WTC11 (cell line): Measurements from ENCODE around the gene HDAC9. TPM values are rescaled to one million over a fixed set of nuclear protein-coding genes. Genes with fewer than 3 reads are reported as not detected.

Experiments used
- ATAC-seq: fragments of 200-7000 bp; cut with Tn5 transposase; 2 replicates; pipeline ENCODE4 v1.10.0; 2021; ENCODE audit warnings: mild to moderate bottlenecking, moderate library complexity
- CTCF ChIA-PET: fragments of 300-600 bp; sonication (Branson Sonifier 250); formaldehyde crosslinking; loops from one replicate; lab custom pipeline; 2021; ENCODE audit warnings: antibody characterized with exemption; lab: Charles Lee
- POLR2A ChIA-PET: fragments of 350-600 bp; sonication (Branson Sonifier 250); formaldehyde crosslinking; loops from one replicate; lab custom pipeline; 2021; ENCODE audit warnings: antibody characterized with exemption; lab: Charles Lee
- DNase-seq: peaks from one replicate; pipeline ENCODE4 v3.0.0; 2021; ENCODE audit warnings: low spot score
- H3K27ac Mint-ChIP-seq: 2 replicates; pipeline ENCODE4 v1.8.0; 2021; ENCODE audit warnings: mixed read lengths
- H3K27me3 Mint-ChIP-seq: 2 replicates; pipeline ENCODE4 v1.8.0; 2021; ENCODE audit warnings: low read depth, mild to moderate bottlenecking, moderate library complexity, mixed read lengths
- H3K36me3 Mint-ChIP-seq: 2 replicates; pipeline ENCODE4 v1.8.0; 2021; ENCODE audit warnings: mixed read lengths
- H3K4me1 Mint-ChIP-seq: 2 replicates; pipeline ENCODE4 v1.8.0; 2022; ENCODE audit warnings: mixed read lengths
- H3K4me3 Mint-ChIP-seq: 2 replicates; pipeline ENCODE4 v1.8.0; 2021; ENCODE audit warnings: mild to moderate bottlenecking, moderate library complexity, mixed read lengths
- H3K9me3 Mint-ChIP-seq: 2 replicates; pipeline ENCODE4 v1.8.0; 2021; ENCODE audit warnings: mixed read lengths
- CBFB ChIP-seq: sonication (generic); formaldehyde crosslinking; IDR thresholded peaks from 2 replicates; pipeline ENCODE4 v1.8.1; 2022; ENCODE audit warnings: mild to moderate bottlenecking, low read depth, missing genetic modification reagents
- CDX4 ChIP-seq: fragments of 250-450 bp; sonication (Bioruptor Pico); IDR thresholded peaks from 2 replicates; pipeline ENCODE4 v1.9.0; 2021; ENCODE audit warnings: moderate library complexity, mild to moderate bottlenecking, inconsistent platforms, borderline replicate concordance
- CREM ChIP-seq: sonication (generic); formaldehyde crosslinking; IDR thresholded peaks from 2 replicates; pipeline ENCODE4 v1.8.1; 2022; ENCODE audit warnings: mild to moderate bottlenecking, missing genetic modification reagents, moderate library complexity
- CTCF ChIP-seq: fragments of 200-600 bp; IDR thresholded peaks from 2 replicates; pipeline ENCODE4 v1.8.0; 2022; ENCODE audit warnings: antibody characterized with exemption
- E2F1 ChIP-seq: sonication (generic); formaldehyde crosslinking; IDR thresholded peaks from 2 replicates; pipeline ENCODE4 v1.8.0; 2022; ENCODE audit warnings: mild to moderate bottlenecking, missing genetic modification reagents
- ELF4 ChIP-seq: sonication (generic); formaldehyde crosslinking; IDR thresholded peaks from 2 replicates; pipeline ENCODE4 v1.8.1; 2022; ENCODE audit warnings: low read depth, mild to moderate bottlenecking, moderate library complexity, missing genetic modification reagents
- FOXJ3 ChIP-seq: sonication (generic); formaldehyde crosslinking; IDR thresholded peaks from 2 replicates; pipeline ENCODE4 v1.9.0; 2021; ENCODE audit warnings: missing genetic modification reagents, mild to moderate bottlenecking, borderline replicate concordance
- FOXP4 ChIP-seq: sonication (generic); formaldehyde crosslinking; IDR thresholded peaks from 2 replicates; pipeline ENCODE4 v1.8.0; 2022; ENCODE audit warnings: mild to moderate bottlenecking, missing genetic modification reagents
- GABPB1 ChIP-seq: sonication (generic); formaldehyde crosslinking; IDR thresholded peaks from 2 replicates; pipeline ENCODE4 v1.8.1; 2023; ENCODE audit warnings: mild to moderate bottlenecking, missing genetic modification reagents
- GTF2I ChIP-seq: fragments of 250-450 bp; sonication (Bioruptor Pico); conservative IDR thresholded peaks from 2 replicates; pipeline ENCODE4 v1.4.0; 2021; ENCODE audit warnings: mild to moderate bottlenecking
- IRF1 ChIP-seq: sonication (generic); formaldehyde crosslinking; IDR thresholded peaks from 2 replicates; pipeline ENCODE4 v1.8.0; 2023; ENCODE audit warnings: missing genetic modification reagents
- MYBL2 ChIP-seq: sonication (generic); formaldehyde crosslinking; IDR thresholded peaks from 2 replicates; pipeline ENCODE4 v1.8.1; 2023; ENCODE audit warnings: mild to moderate bottlenecking, moderate library complexity, missing genetic modification reagents
- NFATC4 ChIP-seq: fragments of 250-450 bp; sonication (Bioruptor Pico); IDR thresholded peaks from 2 replicates; pipeline ENCODE4 v1.9.0; 2021; ENCODE audit warnings: mild to moderate bottlenecking
- NR2C2 ChIP-seq: sonication (generic); formaldehyde crosslinking; IDR thresholded peaks from 2 replicates; pipeline ENCODE4 v1.8.0; 2022; ENCODE audit warnings: mild to moderate bottlenecking, missing genetic modification reagents
- PRDM15 ChIP-seq: sonication (generic); formaldehyde crosslinking; IDR thresholded peaks from 2 replicates; pipeline ENCODE4 v1.8.0; 2022; ENCODE audit warnings: missing genetic modification reagents
- TEAD1 ChIP-seq: sonication (generic); formaldehyde crosslinking; IDR thresholded peaks from 2 replicates; pipeline ENCODE4 v1.8.0; 2022; ENCODE audit warnings: mild to moderate bottlenecking, missing genetic modification reagents
- ZBTB21 ChIP-seq: sonication (generic); formaldehyde crosslinking; IDR thresholded peaks from 2 replicates; pipeline ENCODE4 v1.8.1; 2023; ENCODE audit warnings: mild to moderate bottlenecking, missing genetic modification reagents, borderline replicate concordance
- ZNF317 ChIP-seq: sonication (generic); formaldehyde crosslinking; IDR thresholded peaks from 2 replicates; pipeline ENCODE4 v1.8.1; 2023; ENCODE audit warnings: low read depth, mild to moderate bottlenecking, moderate library complexity, missing genetic modification reagents, borderline replicate concordance
- ZNF396 ChIP-seq: fragments of 250-450 bp; sonication (Bioruptor Pico); IDR thresholded peaks from 2 replicates; pipeline ENCODE4 v1.8.0; 2021; ENCODE audit warnings: mild to moderate bottlenecking, moderate library complexity, borderline replicate concordance
- ZNF671 ChIP-seq: fragments of 250-450 bp; sonication (Bioruptor Pico); IDR thresholded peaks from 2 replicates; pipeline ENCODE4 v1.8.0; 2021; ENCODE audit warnings: mild to moderate bottlenecking
- total RNA-seq: library from RNA; stranded (reverse); gene quantifications from 3 replicates; pipeline ENCODE4 v1.2.3, GENCODE V29; 2021

Gene HDAC9
- total RNA-seq, 1 experiment from 2014 or later = 18.8 TPM

- no peaks in the 10 kb centered on the region for H3K36me3 Mint-ChIP-seq
- H3K27me3 Mint-ChIP-seq = no peaks in the 10 kb centered on the region
- DNase-seq = no peak
- ChIA-PET CTCF (no interaction called here), POLR2A (no interaction called here)
- no peak overlapping the region for H3K4me3 Mint-ChIP-seq
- H3K9me3 Mint-ChIP-seq = no peaks in the 10 kb centered on the region
- H3K27ac Mint-ChIP-seq = no peak overlapping the region
- H3K4me1 Mint-ChIP-seq = peaks cover 22% of the 10 kb centered on the region
- ATAC-seq = no peak
- TF ChIP-seq ELF4 (no peak), IRF1 (CRISPR knock-in tag) (no peak), FOXJ3 (CRISPR knock-in tag) (no peak)
Measured at GRCh38 chr7:18671176-18671575, 175.6 kb downstream of the HDAC9 start.

- Mint-ChIP-seq H3K27ac (no peak overlapping the region), H3K27me3 (no peaks in the 10 kb centered on the region), H3K9me3 (no peaks in the 10 kb centered on the region), H3K36me3 (no peaks in the 10 kb centered on the region), H3K4me1 (peaks cover 14% of the 10 kb centered on the region), H3K4me3 (no peak overlapping the region)
- peak; percentile 59 for ATAC-seq
- ChIA-PET POLR2A (no interaction called here), CTCF (interaction anchor here (0.8 to 2.0 kb wide), 2 partner anchors 10 to 18 kb away, joined by 3 to 10 read pairs; no protein-coding TSS in a partner anchor)
- no peak for DNase-seq
- TF ChIP-seq CREM (CRISPR knock-in tag) (no peak), GABPB1 (CRISPR knock-in tag) (no peak), TEAD1 (CRISPR knock-in tag) (no peak), ELF4 (no peak), ZNF396 (CRISPR knock-in tag) (no peak), ZBTB21 (no peak), FOXP4 (CRISPR knock-in tag) (no peak), ZNF317 (no peak), NR2C2 (CRISPR knock-in tag) (no peak), MYBL2 (CRISPR knock-in tag) (no peak), CBFB (CRISPR knock-in tag) (no peak), CTCF (no peak), PRDM15 (no peak)
- TF ChIP-seq, all 79 proteins: peak for 0
Measured at GRCh38 chr7:18675579-18675978, 180.0 kb downstream of the HDAC9 start.

GRCh38 chr7:18679261-18679660 is 183.7 kb downstream of the HDAC9 start:
- no peak for TF ChIP-seq CDX4
- no peak for TF ChIP-seq FOXP4 (CRISPR knock-in tag)
- TF ChIP-seq E2F1 (CRISPR knock-in tag) = no peak
- TF ChIP-seq ZNF671 (CRISPR knock-in tag) = no peak
- no peak for TF ChIP-seq GTF2I (CRISPR knock-in tag)
- TF ChIP-seq NFATC4 = no peak
- Mint-ChIP-seq H3K9me3 (no peaks in the 10 kb centered on the region), H3K27me3 (no peaks in the 10 kb centered on the region), H3K4me1 (peaks cover 4% of the 10 kb centered on the region), H3K27ac (no peak overlapping the region), H3K36me3 (no peaks in the 10 kb centered on the region), H3K4me3 (no peak overlapping the region)
- ATAC-seq (no peak), DNase-seq (no peak)
- ChIA-PET POLR2A (no interaction called here), CTCF (no interaction called here)
